K562 (cell line): Measurements from ENCODE around the gene ZNF264. TPM values are rescaled to one million over a fixed set of nuclear protein-coding genes. Genes with fewer than 3 reads are reported as not detected.

ENCODE experiments used
- ATF1 ChIP-seq, 2 experiments: fragments of 450-650 bp in 1 of 2; IDR thresholded peaks; 2 replicates each; pipeline ENCODE4 v1.6.1; 2016; ENCODE audit warnings: missing compliant biosample characterization in 1 of 2, missing genetic modification characterization in 1 of 2
- E4F1 ChIP-seq: fragments of 250-450 bp; sonication (Bioruptor Pico); IDR thresholded peaks from 2 replicates; pipeline ENCODE4 v1.5.0; 2021; ENCODE audit warnings: mild to moderate bottlenecking, borderline replicate concordance
- ELF4 ChIP-seq: fragments of 450-650 bp; formaldehyde crosslinking; IDR thresholded peaks from 2 replicates; pipeline ENCODE4 v1.4.0; 2022; ENCODE audit warnings: missing genetic modification characterization
- HDAC8 ChIP-seq: fragments of 450-650 bp; IDR thresholded peaks from 2 replicates; pipeline ENCODE4 v1.6.1; 2016; ENCODE audit warnings: mild to moderate bottlenecking, missing genetic modification characterization, moderate library complexity, missing compliant biosample characterization
- MCM3 ChIP-seq: fragments of 450-650 bp; IDR thresholded peaks from 2 replicates; pipeline ENCODE4 v1.6.1; 2016
- MTF1 ChIP-seq: fragments of 250-450 bp; sonication (Bioruptor Pico); IDR thresholded peaks from 2 replicates; pipeline ENCODE4 v1.9.0; 2021; ENCODE audit warnings: moderate library complexity, mild to moderate bottlenecking, inconsistent platforms, borderline replicate concordance
- RBM15 ChIP-seq: fragments of 200-400 bp; formaldehyde crosslinking; IDR thresholded peaks from 2 replicates; pipeline ENCODE4 v1.6.1; 2018; ENCODE audit warnings: mild to moderate bottlenecking, low read length, moderate library complexity; ENCODE audit not compliant: insufficient read depth
- ZBTB43 ChIP-seq: sonication (generic); formaldehyde crosslinking; IDR thresholded peaks from 2 replicates; pipeline ENCODE4 v1.8.0; 2023; ENCODE audit warnings: mild to moderate bottlenecking, missing genetic modification reagents
- polyA plus RNA-seq, 8 experiments: library from polyadenylated mRNA; depleted of rRNA in 4 of 8; stranded (reverse) in 5 of 8; unstranded in 3 of 8; fragments of >200 nt; fragmentation: Nextera tagmentation in 2 of 8; fragmentation: Illumina TruSeq in 1 of 8; extraction: Ambion mirVana in 2 of 8; extraction: Trizol in 1 of 8; gene quantifications; 2 replicates each; pipeline versions ENCODE4 v1.2.1 to v1.2.3, GENCODE V29; 2011 to 2014; ENCODE audit warnings: inconsistent platforms in 1 of 8, missing spikeins in 1 of 8
- total RNA-seq, 7 experiments: library from RNA; depleted of rRNA in 6 of 7; stranded (reverse); fragments of >200 nt in 6 of 7; fragmentation: Illumina TruSeq in 2 of 7; extraction: Trizol in 2 of 7; gene quantifications; 2 replicates each; pipeline versions ENCODE4 v1.2.1 to v1.2.3, GENCODE V29; 2011 to 2021; ENCODE audit warnings: low replicate concordance in 1 of 7

The ZNF264 gene
- total and polyA plus RNA-seq, 9 of the 15 experiments (the other 6 are each of a cell fraction or from before 2014, with no cell fraction given), result 0.08 to 7.9 (median 1.3) TPM

GRCh38 chr19:57240311-57241090 lies 49.2 kb downstream of the ZNF264 start, which contains the start of gene ZNF805 (continued):
- TF ChIP-seq MTF1 (CRISPR knock-in tag) (no peak), E4F1 (CRISPR knock-in tag) (no peak), MCM3 (no peak), ZBTB43 (CRISPR knock-in tag) (0 out of 2 replicates have a peak, but pooled peaks have one; percentile 33), RBM15 (no peak), ATF1 (CRISPR knock-in tag; IDR thresholded peaks at IDR 0.05) (peak; percentile 87), ATF1 (tag; IDR thresholded peaks at IDR 0.05) (peak; percentile 99), ELF4 (CRISPR knock-in tag) (no peak), HDAC8 (tag) (no peak)
